K562 (cell line): ENCODE results near the gene CEP76. TPM values are rescaled to one million over a fixed set of nuclear protein-coding genes. Genes with fewer than 3 reads are reported as not detected.

Source experiments
- ATAC-seq: fragments of 200-7000 bp; cut with Tn5 transposase; 3 replicates; pipeline ENCODE4 v1.9.1; 2020; ENCODE audit warnings: moderate library complexity
- BruUV-seq: library from RNA; stranded (reverse); fragments of 400-500 nt; replicated peaks from 2 replicates; lab custom pipeline; 2021; lab: Mats Ljungman, UMichigan
- CTCF ChIA-PET: fragments of 300-600 bp; formaldehyde crosslinking; extraction: SDS; loops from one replicate; lab custom pipeline; 2021; ENCODE audit warnings: low intra/inter-chr PET ratio; lab: Yijun Ruan, JAX
- POLR2A ChIA-PET: fragments of 300-600, 350-650 bp; sonication (Branson Sonifier 250); formaldehyde crosslinking; extraction: SDS; loops from one replicate; lab custom pipeline; 2021; ENCODE audit warnings: antibody characterized with exemption, inconsistent platforms; lab: Yijun Ruan, JAX
- DNase-seq, 4 experiments: peaks; one replicate each; pipeline versions ENCODE4 v3.0.0 to v3.0.0-alpha.2; 2011 to 2018; ENCODE audit warnings: low spot score in 3 of 4, mixed read lengths in 3 of 4; ENCODE audit errors: extremely low read depth in 1 of 4
- FAIRE-seq: peaks from 2 replicates; lab custom pipeline; 2011; peaks lifted over from hg19 to GRCh38; lab: Jason Lieb, UNC
- H2AFZ ChIP-seq: 2 replicates; pipeline ENCODE4 v1.6.0; 2011; ENCODE audit warnings: low read depth, low read length, control low read depth, inconsistent platforms
- H3K27ac ChIP-seq: fragments of 200-600 bp; 3 replicates; pipeline ENCODE4 v1.8.0; 2011; ENCODE audit warnings: low read depth, mild to moderate bottlenecking, control low read depth, inconsistent platforms, low read length, moderate library complexity, mixed read lengths; ENCODE audit errors: extremely low read depth
- H3K27me3 ChIP-seq, 2 experiments: fragments of 300-600 bp in 1 of 2; 2 replicates in 1 of 2; 3 replicates in 1 of 2; pipeline versions ENCODE4 v1.6.0 to v1.8.0; 2011; ENCODE audit warnings: inconsistent platforms in 2 of 2, low read length in 2 of 2, mild to moderate bottlenecking in 1 of 2, mixed read lengths in 1 of 2, moderate library complexity in 1 of 2; ENCODE audit not compliant: control insufficient read depth in 2 of 2, insufficient read depth in 2 of 2
- H3K36me3 ChIP-seq: fragments of 300-600 bp; 3 replicates; pipeline ENCODE4 v1.8.0; 2011; ENCODE audit warnings: mild to moderate bottlenecking, low read length, inconsistent platforms; ENCODE audit not compliant: control insufficient read depth, insufficient read depth
- H3K4me1 ChIP-seq, 2 experiments: fragments of 200-600 bp in 1 of 2; replicated peaks in 1 of 2; 2 replicates in 1 of 2; 3 replicates in 1 of 2; pipeline versions ENCODE4 v1.5.1 to v1.8.0; 2011; ENCODE audit warnings: inconsistent platforms in 2 of 2, low read length in 2 of 2, mild to moderate bottlenecking in 1 of 2, mixed read lengths in 1 of 2, moderate library complexity in 1 of 2; ENCODE audit not compliant: control insufficient read depth in 2 of 2, insufficient read depth in 2 of 2
- H3K4me2 ChIP-seq: 2 replicates; pipeline ENCODE4 v1.6.1; 2011; ENCODE audit warnings: low read length, control low read depth, inconsistent platforms, mixed read lengths; ENCODE audit not compliant: insufficient read depth
- H3K4me3 ChIP-seq: fragments of 200-600 bp; sonication (generic), shearing (Covaris generic); 2 replicates; pipeline ENCODE4 v1.5.1; 2016; ENCODE audit warnings: control low read depth, inconsistent platforms
- H3K79me2 ChIP-seq: fragments of 200-600 bp; 3 replicates; pipeline ENCODE4 v1.8.0; 2011; ENCODE audit warnings: low read length, inconsistent platforms; ENCODE audit not compliant: control insufficient read depth, insufficient read depth
- H3K9ac ChIP-seq, 2 experiments: 2 replicates each; pipeline versions ENCODE4 v1.6.0 to v1.6.1; 2011; ENCODE audit warnings: low read depth in 2 of 2, low read length in 2 of 2, control low read depth in 1 of 2, inconsistent platforms in 1 of 2, mild to moderate bottlenecking in 1 of 2, mixed read lengths in 1 of 2; ENCODE audit not compliant: insufficient read depth in 1 of 2
- H3K9me1 ChIP-seq: one replicate; pipeline ENCODE4 v1.6.0; 2011; ENCODE audit warnings: inconsistent platforms, mild to moderate bottlenecking, low read length, moderate library complexity; ENCODE audit not compliant: control insufficient read depth, insufficient read depth
- H3K9me3 ChIP-seq: replicated peaks from 2 replicates; pipeline ENCODE4 v1.5.1; 2011; ENCODE audit warnings: low read depth, low read length, inconsistent platforms; ENCODE audit not compliant: control insufficient read depth, insufficient read depth
- H4K20me1 ChIP-seq: replicated peaks from 2 replicates; pipeline ENCODE4 v1.6.1; 2011; ENCODE audit warnings: low read length, inconsistent platforms, mixed read lengths; ENCODE audit not compliant: control insufficient read depth, insufficient read depth
- BHLHE40 ChIP-seq: IDR thresholded peaks from 2 replicates; pipeline ENCODE4 v1.6.1; 2011; ENCODE audit warnings: low read length, improper control_type of control experiment
- HEY1 ChIP-seq: fragments of 250-450 bp; sonication (Bioruptor Pico); IDR thresholded peaks from 2 replicates; pipeline ENCODE4 v1.5.0; 2020; ENCODE audit warnings: mild to moderate bottlenecking, moderate library complexity, borderline replicate concordance
- HNRNPK ChIP-seq: fragments of 200-400 bp; formaldehyde crosslinking; IDR thresholded peaks from one replicate; pipeline ENCODE4 v1.6.1; 2018; ENCODE audit warnings: mild to moderate bottlenecking, low read depth, low read length; ENCODE audit not compliant: poor library complexity, severe bottlenecking
- IFI16 ChIP-seq: fragments of 250-450 bp; sonication (Bioruptor Pico); IDR thresholded peaks from 2 replicates; pipeline ENCODE4 v2.1.2; 2022; ENCODE audit warnings: mild to moderate bottlenecking, inconsistent platforms
- PHF20 ChIP-seq: fragments of 450-650 bp; IDR thresholded peaks from 2 replicates; pipeline ENCODE4 v1.6.1; 2018; ENCODE audit not compliant: partially characterized antibody
- PHTF2 ChIP-seq: fragments of 250-450 bp; sonication (Bioruptor Pico); IDR thresholded peaks from 2 replicates; pipeline ENCODE4 v1.5.0; 2021; ENCODE audit warnings: mild to moderate bottlenecking
- POLR3G ChIP-seq: IDR thresholded peaks from 2 replicates; pipeline ENCODE4 v1.6.1; 2011; ENCODE audit not compliant: insufficient read length, insufficient replicate concordance; ENCODE audit errors: extremely low read depth
- RAD51 ChIP-seq: fragments of 450-650 bp; IDR thresholded peaks from 2 replicates; pipeline ENCODE4 v1.7.1; 2016; ENCODE audit warnings: low read depth, mild to moderate bottlenecking, borderline replicate concordance
- RBM25 ChIP-seq: fragments of 200-400 bp; formaldehyde crosslinking; IDR thresholded peaks from 2 replicates; pipeline ENCODE4 v1.6.1; 2018; ENCODE audit warnings: low read length, low read depth, moderate library complexity; ENCODE audit not compliant: severe bottlenecking
- SMAD4 ChIP-seq: fragments of 250-450 bp; sonication (Bioruptor Pico); conservative IDR thresholded peaks from 2 replicates; pipeline ENCODE4 v1.8.0; 2021; ENCODE audit warnings: inconsistent platforms, mild to moderate bottlenecking, moderate library complexity
- ZNF174 ChIP-seq: fragments of 250-450 bp; sonication (Bioruptor Pico); IDR thresholded peaks from 2 replicates; pipeline ENCODE4 v1.4.0; 2020; ENCODE audit warnings: mild to moderate bottlenecking
- ZNF212 ChIP-seq: fragments of 450-650 bp; formaldehyde crosslinking; IDR thresholded peaks from 2 replicates; pipeline ENCODE4 v1.4.0; 2020; ENCODE audit warnings: mild to moderate bottlenecking
- ZNF282 ChIP-seq: sonication (generic); formaldehyde crosslinking; IDR thresholded peaks from 2 replicates; pipeline ENCODE4 v1.8.1; 2023; ENCODE audit warnings: missing genetic modification reagents
- ZNF717 ChIP-seq: fragments of 250-450 bp; sonication (Bioruptor Pico); IDR thresholded peaks from 2 replicates; pipeline ENCODE4 v1.5.0; 2021
- ZNF785 ChIP-seq: fragments of 250-450 bp; sonication (Bioruptor Pico); IDR thresholded peaks from 2 replicates; pipeline ENCODE4 v1.4.0; 2020; ENCODE audit warnings: mild to moderate bottlenecking
- ZNF830 ChIP-seq: fragments of 250-450 bp; sonication (Bioruptor Pico); IDR thresholded peaks from 2 replicates; pipeline ENCODE4 v1.5.0; 2021; ENCODE audit warnings: mild to moderate bottlenecking
- WGBS: fragments of 100-300 bp; shearing (Covaris generic); methylation state at CpG from one replicate; pipeline ENCODE4 v1.1.6; 2016; ENCODE audit warnings: low coverage, mixed read lengths; ENCODE audit not compliant: insufficient coverage; ENCODE audit errors: missing lambda C conversion rate; 5-methylcytosine and 5-hydroxymethylcytosine counted together
- in situ Hi-C: fragments of 300-500 bp; cut with MboI; formaldehyde crosslinking; loops from 4 replicates; pipeline ENCODE4 v1.15.0; 2018; ENCODE audit warnings: inconsistent platforms, mixed read lengths
- intact Hi-C: fragments of 100-400 bp; cut with micrococcal nuclease; formaldehyde crosslinking; loops from 2 replicates; pipeline ENCODE4 v1.14.2; 2022
- polyA plus RNA-seq, 8 experiments: library from polyadenylated mRNA; depleted of rRNA in 4 of 8; stranded (reverse) in 5 of 8; unstranded in 3 of 8; fragments of >200 nt; fragmentation: Nextera tagmentation in 2 of 8; fragmentation: Illumina TruSeq in 1 of 8; extraction: Ambion mirVana in 2 of 8; extraction: Trizol in 1 of 8; gene quantifications; 2 replicates each; pipeline versions ENCODE4 v1.2.1 to v1.2.3, GENCODE V29; 2011 to 2014; ENCODE audit warnings: inconsistent platforms in 1 of 8, missing spikeins in 1 of 8
- total RNA-seq, 7 experiments: library from RNA; depleted of rRNA in 6 of 7; stranded (reverse); fragments of >200 nt in 6 of 7; fragmentation: Illumina TruSeq in 2 of 7; extraction: Trizol in 2 of 7; gene quantifications; 2 replicates each; pipeline versions ENCODE4 v1.2.1 to v1.2.3, GENCODE V29; 2011 to 2021; ENCODE audit warnings: low replicate concordance in 1 of 7
- TF ChIP-seq, protein P1 (sequence below): sonication (generic); formaldehyde crosslinking; IDR thresholded peaks from 2 replicates; pipeline ENCODE4 v1.8.1; 2023; ENCODE audit warnings: missing genetic modification reagents, mild to moderate bottlenecking, borderline replicate concordance
- TF ChIP-seq, protein P2 (sequence below): fragments of 450-650 bp; IDR thresholded peaks from 2 replicates; pipeline ENCODE4 v1.6.1; 2016

CEP76 gene
- total and polyA plus RNA-seq, 9 of the 15 experiments (the other 6 are each of a cell fraction or from before 2014, with no cell fraction given), result 5.3 to 27.3 (median 19.3) TPM

DNA sequence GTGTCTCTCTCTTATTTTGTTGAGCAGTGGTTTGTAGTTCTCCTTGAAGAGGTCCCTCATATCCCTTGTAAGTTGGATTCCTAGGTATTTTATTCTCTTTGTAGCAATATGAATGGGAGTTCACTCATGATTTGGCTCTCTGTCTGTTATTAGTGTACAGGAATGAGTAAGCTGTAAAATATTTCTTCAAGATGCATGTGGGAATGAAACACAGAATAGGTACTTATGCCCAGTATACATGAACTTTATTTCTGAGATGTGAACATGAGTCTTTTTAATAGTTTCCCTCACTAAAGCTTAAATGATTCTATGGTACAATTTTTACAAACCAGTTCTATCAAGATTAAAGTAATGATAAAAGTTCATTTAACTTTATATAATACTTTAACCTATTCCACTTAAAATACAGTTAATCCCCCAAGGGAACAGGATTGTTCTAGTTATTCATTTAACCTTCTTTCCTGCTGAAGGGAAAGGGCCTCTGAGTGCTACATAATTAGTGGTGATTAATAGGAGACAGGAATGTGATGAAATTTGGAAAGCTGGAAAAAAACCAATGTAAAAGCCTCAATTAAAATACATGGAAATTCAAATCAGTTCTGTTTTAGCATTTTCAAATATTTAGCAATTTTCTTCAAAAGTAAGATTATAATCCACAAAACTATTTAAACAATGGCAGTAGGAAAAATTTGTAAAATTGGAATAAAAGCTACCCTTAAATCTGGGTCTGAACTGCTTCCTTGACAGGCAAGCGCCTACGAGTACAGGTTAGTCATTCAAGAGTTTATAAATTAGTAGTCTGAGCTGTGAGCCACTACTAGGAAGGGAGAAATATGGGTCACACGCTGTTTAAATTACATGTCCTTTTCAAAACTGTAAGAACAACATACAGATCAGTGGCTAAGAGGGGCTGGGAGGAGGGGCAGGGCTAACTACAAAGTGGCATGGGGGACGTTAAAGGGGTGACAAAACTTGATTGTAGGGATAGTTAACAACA, 73.5 kb downstream of the CEP76 start:
- no peaks in the 10 kb centered on the region for H3K9me1 ChIP-seq
- in situ Hi-C loops, result no loop called here
- ChIA-PET CTCF (no interaction called here), POLR2A (interaction anchor here (1.3 kb wide), 1 partner anchor 11 kb away, joined by 3 read pairs; no protein-coding TSS in a partner anchor)
- WGBS, result 88% methylated on average over 4 of the region's 4 CpGs
- H2AFZ ChIP-seq, result no peak overlapping the region
- no peaks in the 10 kb centered on the region for H3K36me3 ChIP-seq
- ATAC-seq (no peak), FAIRE-seq (no peak), DNase-seq (no peak)
- BruUV-seq, result no TSS peak
- H3K4me3 ChIP-seq, result no peak overlapping the region
- no peaks in the 10 kb centered on the region for H3K27me3 ChIP-seq
- no peak overlapping the region for H3K27ac ChIP-seq
- no peaks in the 10 kb centered on the region for H3K9me3 ChIP-seq
- no peak for TF ChIP-seq ZNF212 (CRISPR knock-in tag)
- no peak for TF ChIP-seq POLR3G
- TF ChIP-seq ZNF174 (CRISPR knock-in tag), result no peak
- TF ChIP-seq HNRNPK, result no peak
- no peak for TF ChIP-seq IFI16 (CRISPR knock-in tag)
- no peak for TF ChIP-seq SMAD4 (CRISPR knock-in tag)
- TF ChIP-seq RBM25, result no peak
- no peak for TF ChIP-seq ZNF830 (CRISPR knock-in tag)
- TF ChIP-seq, protein P1, sequence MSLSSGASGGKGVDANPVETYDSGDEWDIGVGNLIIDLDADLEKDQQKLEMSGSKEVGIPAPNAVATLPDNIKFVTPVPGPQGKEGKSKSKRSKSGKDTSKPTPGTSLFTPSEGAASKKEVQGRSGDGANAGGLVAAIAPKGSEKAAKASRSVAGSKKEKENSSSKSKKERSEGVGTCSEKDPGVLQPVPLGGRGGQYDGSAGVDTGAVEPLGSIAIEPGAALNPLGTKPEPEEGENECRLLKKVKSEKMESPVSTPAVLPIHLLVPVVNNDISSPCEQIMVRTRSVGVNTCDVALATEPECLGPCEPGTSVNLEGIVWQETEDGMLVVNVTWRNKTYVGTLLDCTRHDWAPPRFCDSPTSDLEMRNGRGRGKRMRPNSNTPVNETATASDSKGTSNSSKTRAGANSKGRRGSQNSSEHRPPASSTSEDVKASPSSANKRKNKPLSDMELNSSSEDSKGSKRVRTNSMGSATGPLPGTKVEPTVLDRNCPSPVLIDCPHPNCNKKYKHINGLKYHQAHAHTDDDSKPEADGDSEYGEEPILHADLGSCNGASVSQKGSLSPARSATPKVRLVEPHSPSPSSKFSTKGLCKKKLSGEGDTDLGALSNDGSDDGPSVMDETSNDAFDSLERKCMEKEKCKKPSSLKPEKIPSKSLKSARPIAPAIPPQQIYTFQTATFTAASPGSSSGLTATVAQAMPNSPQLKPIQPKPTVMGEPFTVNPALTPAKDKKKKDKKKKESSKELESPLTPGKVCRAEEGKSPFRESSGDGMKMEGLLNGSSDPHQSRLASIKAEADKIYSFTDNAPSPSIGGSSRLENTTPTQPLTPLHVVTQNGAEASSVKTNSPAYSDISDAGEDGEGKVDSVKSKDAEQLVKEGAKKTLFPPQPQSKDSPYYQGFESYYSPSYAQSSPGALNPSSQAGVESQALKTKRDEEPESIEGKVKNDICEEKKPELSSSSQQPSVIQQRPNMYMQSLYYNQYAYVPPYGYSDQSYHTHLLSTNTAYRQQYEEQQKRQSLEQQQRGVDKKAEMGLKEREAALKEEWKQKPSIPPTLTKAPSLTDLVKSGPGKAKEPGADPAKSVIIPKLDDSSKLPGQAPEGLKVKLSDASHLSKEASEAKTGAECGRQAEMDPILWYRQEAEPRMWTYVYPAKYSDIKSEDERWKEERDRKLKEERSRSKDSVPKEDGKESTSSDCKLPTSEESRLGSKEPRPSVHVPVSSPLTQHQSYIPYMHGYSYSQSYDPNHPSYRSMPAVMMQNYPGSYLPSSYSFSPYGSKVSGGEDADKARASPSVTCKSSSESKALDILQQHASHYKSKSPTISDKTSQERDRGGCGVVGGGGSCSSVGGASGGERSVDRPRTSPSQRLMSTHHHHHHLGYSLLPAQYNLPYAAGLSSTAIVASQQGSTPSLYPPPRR (CRISPR knock-in tag), result no peak
- TF ChIP-seq BHLHE40, result no peak
- TF ChIP-seq, protein P2, sequence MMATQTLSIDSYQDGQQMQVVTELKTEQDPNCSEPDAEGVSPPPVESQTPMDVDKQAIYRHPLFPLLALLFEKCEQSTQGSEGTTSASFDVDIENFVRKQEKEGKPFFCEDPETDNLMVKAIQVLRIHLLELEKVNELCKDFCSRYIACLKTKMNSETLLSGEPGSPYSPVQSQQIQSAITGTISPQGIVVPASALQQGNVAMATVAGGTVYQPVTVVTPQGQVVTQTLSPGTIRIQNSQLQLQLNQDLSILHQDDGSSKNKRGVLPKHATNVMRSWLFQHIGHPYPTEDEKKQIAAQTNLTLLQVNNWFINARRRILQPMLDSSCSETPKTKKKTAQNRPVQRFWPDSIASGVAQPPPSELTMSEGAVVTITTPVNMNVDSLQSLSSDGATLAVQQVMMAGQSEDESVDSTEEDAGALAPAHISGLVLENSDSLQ, result no peak
- TF ChIP-seq RAD51, result no peak
- TF ChIP-seq PHF20, result no peak
- no peak for TF ChIP-seq ZNF785 (CRISPR knock-in tag)
- TF ChIP-seq ZNF717 (CRISPR knock-in tag), result no peak
- TF ChIP-seq ZNF282 (CRISPR knock-in tag), result no peak
- TF ChIP-seq PHTF2 (CRISPR knock-in tag), result no peak
- no peak for TF ChIP-seq HEY1 (CRISPR knock-in tag)
- H3K79me2 ChIP-seq, result no peaks in the 10 kb centered on the region
- H3K4me2 ChIP-seq, result no peak overlapping the region
- intact Hi-C loops, result no loop called here
- H4K20me1 ChIP-seq, result no peaks in the 10 kb centered on the region
- peaks cover 4 to 7% of the 10 kb centered on the region in 2 experiments; a peak in 3 of 5 replicates for H3K4me1 ChIP-seq
- H3K9ac ChIP-seq, result no peak overlapping the region
